Measurements from ENCODE around the gene FAM111B. TPM values are rescaled to one million over a fixed set of nuclear protein-coding genes. Genes with fewer than 3 reads are reported as not detected.

Gene FAM111B
- total RNA-seq, 1 experiment from 2014 or later = 10.7 TPM

GRCh38 chr11:59176330-59176729 is 69.3 kb downstream of the FAM111B start:
- BruUV-seq (replicated peaks) = no TSS peak
- H3K9ac ChIP-seq (ENCODE audit: low read length) = no peak overlapping the region

More at GRCh38 chr11:59176330-59176729, 69.3 kb downstream of the FAM111B start:
- Histone ChIP-seq H3K9me3 (ENCODE audit: control insufficient read depth in 1 of 2, insufficient read depth in 1 of 2, low read depth in 1 of 2, low read length in 2 of 2) (no peaks in the 10 kb centered on the region), H3K4me2 (ENCODE audit: low read length) (no peak overlapping the region), H3K36me3 (ENCODE audit: control insufficient read depth in 1 of 2, insufficient read depth in 2 of 2, low read length in 2 of 2) (no peaks in the 10 kb centered on the region), H3K27me3 (ENCODE audit: insufficient read depth, low read length) (no peaks in the 10 kb centered on the region), H4K20me1 (ENCODE audit: insufficient read depth) (no peaks in the 10 kb centered on the region), H2AFZ (ENCODE audit: low read depth, low read length, poor library complexity, severe bottlenecking) (no peak overlapping the region), H3K9me2 (ENCODE audit: insufficient read depth) (no peaks in the 10 kb centered on the region), H3K27ac (ENCODE audit: low read depth, low read length) (no peak overlapping the region), H3K4me1 (ENCODE audit: control insufficient read depth in 1 of 2, insufficient read depth in 2 of 2, low read length in 2 of 2) (peaks cover 14 to 35% of the 10 kb centered on the region in 2 experiments; a peak in 3 of 4 replicates), H3K4me3 (replicated peaks in 1 of 2; ENCODE audit: low read depth in 1 of 2, low read length in 2 of 2) (no peak overlapping the region), H3K79me2 (ENCODE audit: insufficient read depth, low read length) (no peaks in the 10 kb centered on the region)
- POLR2A ChIA-PET = no interaction called here
- CTCF ChIA-PET = no interaction called here
- RAD21 ChIA-PET (ENCODE audit: low non-redundant PET in 1 of 2, low total read pairs in 2 of 2, uncharacterized antibody in 2 of 2, unreplicated experiment in 2 of 2) = no interaction called here
- TF ChIP-seq, protein P1, sequence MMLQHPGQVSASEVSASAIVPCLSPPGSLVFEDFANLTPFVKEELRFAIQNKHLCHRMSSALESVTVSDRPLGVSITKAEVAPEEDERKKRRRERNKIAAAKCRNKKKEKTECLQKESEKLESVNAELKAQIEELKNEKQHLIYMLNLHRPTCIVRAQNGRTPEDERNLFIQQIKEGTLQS (IDR thresholded peaks at IDR 0.05) = no peak
- TF ChIP-seq REST (IDR thresholded peaks at IDR 0.05; ENCODE audit: low read depth) (no peak), SIN3A (IDR thresholded peaks at IDR 0.05; ENCODE audit: low read depth) (no peak), CTCF (IDR thresholded peaks at IDR 0.05 in 2 of 3, conservative IDR thresholded peaks at IDR 0.05 in 1 of 3; ENCODE audit: borderline replicate concordance in 1 of 3, insufficient read depth in 1 of 3, low read depth in 2 of 3, low read length in 2 of 3) (no peak)
- DNase-seq (ENCODE audit: low read depth, low spot score) = no peak
- intact Hi-C loops (cut with micrococcal nuclease) = no loop called here
- no peak for ATAC-seq

Other genes starting within 250 kb of the FAM111B start
- gene GLYATL1, start 167.7 kb upstream of the FAM111B start, total RNA-seq (2021; ENCODE audit: unreplicated experiment) = not detected
- not detected for gene GLYATL1B, start 20.9 kb upstream of the FAM111B start, total RNA-seq (2021; ENCODE audit: unreplicated experiment)
- gene FAM111A, start 35.6 kb downstream of the FAM111B start, total RNA-seq (2021; ENCODE audit: unreplicated experiment) = 30.3 TPM
- gene DTX4, start 64.9 kb downstream of the FAM111B start, total RNA-seq (2021; ENCODE audit: unreplicated experiment) = 7.6 TPM
- 0.07 TPM for gene MPEG1, start 105.7 kb downstream of the FAM111B start, total RNA-seq (2021; ENCODE audit: unreplicated experiment)

Measured in HCT116 (cell line).